ENCODE measurements around the gene NFATC1.

The NFATC1 gene

DNA sequence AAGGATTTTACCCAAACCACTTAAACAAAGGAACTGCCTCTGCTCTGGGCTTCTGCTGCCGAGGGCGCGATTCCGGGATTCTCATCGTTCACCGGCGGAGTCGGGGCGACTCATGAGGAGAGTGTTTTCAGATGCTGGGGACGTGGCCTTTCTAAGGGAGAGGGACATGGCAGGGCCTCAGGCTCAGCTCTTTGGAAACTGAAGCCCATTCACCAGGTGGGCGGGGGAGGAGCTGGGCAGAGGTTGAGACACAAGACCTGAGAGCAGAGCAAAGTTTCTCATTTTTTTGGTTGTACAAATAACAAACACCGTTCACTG is 29.8 kb downstream of the NFATC1 start:
- ATAC-seq = peak; percentile 28
- TF ChIP-seq, protein P1, sequence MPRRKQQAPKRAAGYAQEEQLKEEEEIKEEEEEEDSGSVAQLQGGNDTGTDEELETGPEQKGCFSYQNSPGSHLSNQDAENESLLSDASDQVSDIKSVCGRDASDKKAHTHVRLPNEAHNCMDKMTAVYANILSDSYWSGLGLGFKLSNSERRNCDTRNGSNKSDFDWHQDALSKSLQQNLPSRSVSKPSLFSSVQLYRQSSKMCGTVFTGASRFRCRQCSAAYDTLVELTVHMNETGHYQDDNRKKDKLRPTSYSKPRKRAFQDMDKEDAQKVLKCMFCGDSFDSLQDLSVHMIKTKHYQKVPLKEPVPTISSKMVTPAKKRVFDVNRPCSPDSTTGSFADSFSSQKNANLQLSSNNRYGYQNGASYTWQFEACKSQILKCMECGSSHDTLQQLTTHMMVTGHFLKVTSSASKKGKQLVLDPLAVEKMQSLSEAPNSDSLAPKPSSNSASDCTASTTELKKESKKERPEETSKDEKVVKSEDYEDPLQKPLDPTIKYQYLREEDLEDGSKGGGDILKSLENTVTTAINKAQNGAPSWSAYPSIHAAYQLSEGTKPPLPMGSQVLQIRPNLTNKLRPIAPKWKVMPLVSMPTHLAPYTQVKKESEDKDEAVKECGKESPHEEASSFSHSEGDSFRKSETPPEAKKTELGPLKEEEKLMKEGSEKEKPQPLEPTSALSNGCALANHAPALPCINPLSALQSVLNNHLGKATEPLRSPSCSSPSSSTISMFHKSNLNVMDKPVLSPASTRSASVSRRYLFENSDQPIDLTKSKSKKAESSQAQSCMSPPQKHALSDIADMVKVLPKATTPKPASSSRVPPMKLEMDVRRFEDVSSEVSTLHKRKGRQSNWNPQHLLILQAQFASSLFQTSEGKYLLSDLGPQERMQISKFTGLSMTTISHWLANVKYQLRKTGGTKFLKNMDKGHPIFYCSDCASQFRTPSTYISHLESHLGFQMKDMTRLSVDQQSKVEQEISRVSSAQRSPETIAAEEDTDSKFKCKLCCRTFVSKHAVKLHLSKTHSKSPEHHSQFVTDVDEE (CRISPR knock-in tag; IDR thresholded peaks at IDR 0.05) = no peak
- TF ChIP-seq ESRRG (CRISPR knock-in tag; IDR thresholded peaks at IDR 0.05) (no peak), PPARA (CRISPR knock-in tag; IDR thresholded peaks at IDR 0.05; ENCODE audit: borderline replicate concordance) (no peak), ZFP3 (CRISPR knock-in tag; IDR thresholded peaks at IDR 0.05) (no peak), ZNF70 (CRISPR knock-in tag; IDR thresholded peaks at IDR 0.05) (no peak), GLIS3 (CRISPR knock-in tag; IDR thresholded peaks at IDR 0.05) (no peak)
- TF ChIP-seq, protein P2, sequence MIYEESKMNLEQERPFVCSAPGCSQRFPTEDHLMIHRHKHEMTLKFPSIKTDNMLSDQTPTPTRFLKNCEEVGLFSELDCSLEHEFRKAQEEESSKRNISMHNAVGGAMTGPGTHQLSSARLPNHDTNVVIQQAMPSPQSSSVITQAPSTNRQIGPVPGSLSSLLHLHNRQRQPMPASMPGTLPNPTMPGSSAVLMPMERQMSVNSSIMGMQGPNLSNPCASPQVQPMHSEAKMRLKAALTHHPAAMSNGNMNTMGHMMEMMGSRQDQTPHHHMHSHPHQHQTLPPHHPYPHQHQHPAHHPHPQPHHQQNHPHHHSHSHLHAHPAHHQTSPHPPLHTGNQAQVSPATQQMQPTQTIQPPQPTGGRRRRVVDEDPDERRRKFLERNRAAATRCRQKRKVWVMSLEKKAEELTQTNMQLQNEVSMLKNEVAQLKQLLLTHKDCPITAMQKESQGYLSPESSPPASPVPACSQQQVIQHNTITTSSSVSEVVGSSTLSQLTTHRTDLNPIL (CRISPR knock-in tag; IDR thresholded peaks at IDR 0.05; ENCODE audit: low read depth) = no peak
- TF ChIP-seq, protein P3, sequence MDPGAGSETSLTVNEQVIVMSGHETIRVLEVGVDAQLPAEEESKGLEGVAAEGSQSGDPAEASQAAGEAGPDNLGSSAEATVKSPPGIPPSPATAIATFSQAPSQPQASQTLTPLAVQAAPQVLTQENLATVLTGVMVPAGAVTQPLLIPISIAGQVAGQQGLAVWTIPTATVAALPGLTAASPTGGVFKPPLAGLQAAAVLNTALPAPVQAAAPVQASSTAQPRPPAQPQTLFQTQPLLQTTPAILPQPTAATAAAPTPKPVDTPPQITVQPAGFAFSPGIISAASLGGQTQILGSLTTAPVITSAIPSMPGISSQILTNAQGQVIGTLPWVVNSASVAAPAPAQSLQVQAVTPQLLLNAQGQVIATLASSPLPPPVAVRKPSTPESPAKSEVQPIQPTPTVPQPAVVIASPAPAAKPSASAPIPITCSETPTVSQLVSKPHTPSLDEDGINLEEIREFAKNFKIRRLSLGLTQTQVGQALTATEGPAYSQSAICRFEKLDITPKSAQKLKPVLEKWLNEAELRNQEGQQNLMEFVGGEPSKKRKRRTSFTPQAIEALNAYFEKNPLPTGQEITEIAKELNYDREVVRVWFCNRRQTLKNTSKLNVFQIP (CRISPR knock-in tag; IDR thresholded peaks at IDR 0.05; ENCODE audit: borderline replicate concordance, low read depth) = no peak

- ATAC-seq = no peak; the same call in 2 of the 3 replicates
- TF ChIP-seq ISL1 (CRISPR knock-in tag; IDR thresholded peaks at IDR 0.05) (no peak), OSR1 (CRISPR knock-in tag; IDR thresholded peaks at IDR 0.05) (no peak)
- TF ChIP-seq, protein P3 (CRISPR knock-in tag; IDR thresholded peaks at IDR 0.05; ENCODE audit: borderline replicate concordance, low read depth) = no peak
- TF ChIP-seq, protein P1 (CRISPR knock-in tag; IDR thresholded peaks at IDR 0.05) = no peak
Observed at GRCh38 chr18:79426376-79427300, 30.9 kb downstream of the NFATC1 start.

GRCh38 chr18:79427368-79428225 is 31.9 kb downstream of the NFATC1 start:
- ATAC-seq = no peak
- TF ChIP-seq TCF4 (CRISPR knock-in tag; IDR thresholded peaks at IDR 0.05; ENCODE audit: borderline replicate concordance) = no peak
- TF ChIP-seq GLIS3 (CRISPR knock-in tag; IDR thresholded peaks at IDR 0.05) = no peak
- no peak for TF ChIP-seq ZC3H10 (CRISPR knock-in tag; IDR thresholded peaks at IDR 0.05)
- no peak for TF ChIP-seq ZNF70 (CRISPR knock-in tag; IDR thresholded peaks at IDR 0.05)
- TF ChIP-seq, protein P2 (CRISPR knock-in tag; IDR thresholded peaks at IDR 0.05; ENCODE audit: low read depth) = no peak
- TF ChIP-seq, protein P4, sequence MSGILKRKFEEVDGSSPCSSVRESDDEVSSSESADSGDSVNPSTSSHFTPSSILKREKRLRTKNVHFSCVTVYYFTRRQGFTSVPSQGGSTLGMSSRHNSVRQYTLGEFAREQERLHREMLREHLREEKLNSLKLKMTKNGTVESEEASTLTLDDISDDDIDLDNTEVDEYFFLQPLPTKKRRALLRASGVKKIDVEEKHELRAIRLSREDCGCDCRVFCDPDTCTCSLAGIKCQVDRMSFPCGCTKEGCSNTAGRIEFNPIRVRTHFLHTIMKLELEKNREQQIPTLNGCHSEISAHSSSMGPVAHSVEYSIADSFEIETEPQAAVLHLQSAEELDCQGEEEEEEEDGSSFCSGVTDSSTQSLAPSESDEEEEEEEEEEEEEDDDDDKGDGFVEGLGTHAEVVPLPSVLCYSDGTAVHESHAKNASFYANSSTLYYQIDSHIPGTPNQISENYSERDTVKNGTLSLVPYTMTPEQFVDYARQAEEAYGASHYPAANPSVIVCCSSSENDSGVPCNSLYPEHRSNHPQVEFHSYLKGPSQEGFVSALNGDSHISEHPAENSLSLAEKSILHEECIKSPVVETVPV (CRISPR knock-in tag; IDR thresholded peaks at IDR 0.05) = no peak
- TF ChIP-seq ZNF565 (CRISPR knock-in tag; conservative IDR thresholded peaks at IDR 0.05; ENCODE audit: low read depth) = no peak
- TF ChIP-seq, protein P3 (CRISPR knock-in tag; IDR thresholded peaks at IDR 0.05; ENCODE audit: borderline replicate concordance, low read depth) = no peak
- TF ChIP-seq PPARA (CRISPR knock-in tag; IDR thresholded peaks at IDR 0.05; ENCODE audit: borderline replicate concordance) = no peak
- TF ChIP-seq ARNTL (CRISPR knock-in tag; IDR thresholded peaks at IDR 0.05; ENCODE audit: borderline replicate concordance, low read depth) = no peak
- TF ChIP-seq CSDC2 (CRISPR knock-in tag; IDR thresholded peaks at IDR 0.05) = no peak
- TF ChIP-seq ESRRG (CRISPR knock-in tag; IDR thresholded peaks at IDR 0.05) = no peak
- TF ChIP-seq TOX (CRISPR knock-in tag; IDR thresholded peaks at IDR 0.05; ENCODE audit: borderline replicate concordance) = no peak
- TF ChIP-seq OSR1 (CRISPR knock-in tag; IDR thresholded peaks at IDR 0.05) = no peak
